GM08714 (cell line): ENCODE measurements around the gene ZNF776.
"Not testable (repeated sequence)": the region's sequence is repeated elsewhere in the genome, so short reads cannot be mapped to it uniquely, and the experiment has no call there.

Experiments used
- H3K4me3 ChIP-seq: fragments of 200-500 bp; sonication (Bioruptor generic); 2 replicates; pipeline ENCODE4 v1.5.1; 2014; ENCODE audit warnings: mild to moderate bottlenecking, low read length, inconsistent platforms
- ZNF274 ChIP-seq: IDR thresholded peaks from 2 replicates; pipeline ENCODE4 v1.6.1; 2012; ENCODE audit warnings: mild to moderate bottlenecking, low read depth, low read length

Gene ZNF776

DNA sequence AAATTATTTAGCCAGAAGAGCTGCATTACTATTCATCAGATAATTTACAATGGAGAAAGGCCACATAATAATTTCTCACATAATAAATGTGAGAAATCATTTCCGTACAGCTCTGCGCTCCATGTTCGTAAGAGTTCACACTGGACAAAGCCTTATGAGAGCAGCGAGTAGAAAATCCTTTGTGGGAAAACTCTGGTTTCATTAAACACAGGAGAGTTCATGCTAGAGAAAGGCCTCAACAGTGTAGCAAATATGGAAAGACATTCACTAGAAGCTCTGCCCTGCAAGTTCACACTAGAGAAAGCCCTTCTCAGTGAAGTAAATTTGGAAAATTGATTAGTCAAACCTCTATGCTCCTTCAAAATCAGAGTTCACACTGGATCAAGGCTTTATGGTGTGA lies 8.4 kb downstream of the ZNF776 start:
- TF ChIP-seq ZNF274, result no peak
- no peak overlapping the region for H3K4me3 ChIP-seq

DNA sequence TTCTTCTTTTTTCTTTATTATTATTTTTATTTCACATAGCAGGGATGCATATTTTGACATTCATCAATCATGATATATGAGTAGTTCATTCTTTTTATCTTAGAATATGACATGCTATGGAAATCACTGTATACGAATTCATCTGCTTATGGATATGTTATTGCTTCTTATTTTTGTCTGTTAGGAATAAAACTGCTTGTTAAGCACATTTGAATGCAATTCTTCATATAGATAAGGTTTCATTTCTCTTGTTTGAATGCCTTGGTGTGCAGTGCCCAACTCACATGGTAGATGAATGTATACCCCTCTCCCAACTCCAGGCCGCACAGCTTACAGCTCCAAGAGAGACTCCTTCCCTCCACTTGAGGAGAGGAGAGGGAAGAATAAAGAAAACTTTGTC lies 11.3 kb downstream of the ZNF776 start:
- no peak for TF ChIP-seq ZNF274
- no peak overlapping the region for H3K4me3 ChIP-seq

DNA sequence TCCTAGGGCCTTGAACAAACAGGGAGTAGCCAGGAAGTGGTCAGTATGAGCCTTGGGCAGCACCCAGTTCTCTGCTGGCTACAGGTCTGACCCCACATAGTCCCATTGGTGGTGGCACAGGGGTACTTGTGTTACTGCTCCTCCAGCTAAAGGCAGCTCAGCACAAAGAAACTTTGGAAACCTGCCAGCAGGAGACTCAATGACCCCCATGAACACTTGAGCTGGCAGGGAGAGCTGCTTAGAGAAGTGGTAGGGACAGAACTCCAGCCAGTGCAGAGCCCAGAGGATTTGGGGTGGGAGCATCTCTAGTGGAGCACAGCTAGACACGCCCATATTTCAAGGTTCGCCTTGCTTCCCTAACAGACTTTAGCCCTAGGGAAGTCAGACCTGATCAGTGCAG lies 12.5 kb downstream of the ZNF776 start:
- no peak overlapping the region for H3K4me3 ChIP-seq
- TF ChIP-seq ZNF274, result no peak

DNA sequence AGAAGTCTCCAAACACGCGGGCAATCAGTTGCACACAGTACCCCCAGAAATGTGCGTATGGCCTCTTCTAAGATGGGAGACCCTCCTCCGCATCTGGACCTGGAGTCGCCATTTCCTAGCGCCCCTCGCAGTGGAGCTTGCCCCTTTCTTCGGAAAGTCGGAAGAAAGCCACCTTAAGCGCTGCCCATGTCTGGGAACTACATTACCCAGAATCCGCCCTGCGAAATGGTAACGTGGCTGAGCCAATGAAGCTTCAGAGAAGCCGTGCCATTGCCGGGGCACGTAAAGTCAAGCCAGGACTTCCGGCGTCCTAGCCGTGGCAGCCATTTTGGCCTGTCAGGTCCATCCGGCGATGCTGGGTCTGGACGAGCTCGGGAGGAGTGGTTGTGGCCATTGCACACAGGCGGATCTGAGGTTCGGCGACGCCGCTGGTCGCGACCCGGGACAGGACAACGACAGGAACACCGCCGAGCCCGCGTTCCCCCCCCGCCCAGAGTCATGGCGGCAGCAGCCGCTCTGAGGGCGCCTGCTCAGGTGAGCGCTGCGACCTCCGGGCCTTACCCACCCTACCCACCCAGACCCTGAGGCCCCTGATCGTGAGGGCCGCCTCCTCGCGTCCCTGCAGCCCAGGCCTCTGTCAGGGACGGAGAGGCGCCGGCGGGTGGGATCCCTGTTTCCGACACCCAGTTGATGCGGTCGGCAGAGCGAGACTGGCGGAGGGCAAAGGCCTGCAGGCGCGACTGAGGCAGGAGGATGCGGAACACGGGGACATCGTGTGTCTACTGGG lies 22.9 kb downstream of the ZNF776 start, which contains the start of gene ZNF586:
Gene ZNF586, plus strand, starts transcription at position 332 of the 787 bp plus-strand sequence. Its CDS starts 167 bp downstream, at position 499.
- H3K4me3 ChIP-seq, result peak within 1 kb of the TSS; percentile 77
- TF ChIP-seq ZNF274, result no peak

DNA sequence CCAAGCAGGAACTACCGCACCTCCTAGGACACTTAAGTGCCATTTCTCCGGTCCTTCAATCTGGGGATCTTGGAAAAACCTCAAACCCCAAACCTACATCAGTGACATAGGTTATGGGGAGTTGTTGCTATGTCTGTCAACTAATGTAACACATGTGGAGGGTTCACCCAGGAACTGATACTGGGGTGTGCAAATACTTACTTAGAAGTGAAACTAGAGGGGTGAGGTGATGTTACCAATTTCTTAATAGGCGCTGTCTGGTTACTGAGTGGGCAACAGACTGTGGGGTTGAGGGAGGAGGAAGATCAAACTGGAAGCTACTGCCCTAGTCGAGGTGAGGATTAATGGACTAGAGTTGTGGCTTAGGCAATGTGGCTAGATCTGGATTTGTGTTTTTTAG lies 24.8 kb downstream of the ZNF776 start:
- no peak overlapping the region for H3K4me3 ChIP-seq
- no peak for TF ChIP-seq ZNF274

DNA sequence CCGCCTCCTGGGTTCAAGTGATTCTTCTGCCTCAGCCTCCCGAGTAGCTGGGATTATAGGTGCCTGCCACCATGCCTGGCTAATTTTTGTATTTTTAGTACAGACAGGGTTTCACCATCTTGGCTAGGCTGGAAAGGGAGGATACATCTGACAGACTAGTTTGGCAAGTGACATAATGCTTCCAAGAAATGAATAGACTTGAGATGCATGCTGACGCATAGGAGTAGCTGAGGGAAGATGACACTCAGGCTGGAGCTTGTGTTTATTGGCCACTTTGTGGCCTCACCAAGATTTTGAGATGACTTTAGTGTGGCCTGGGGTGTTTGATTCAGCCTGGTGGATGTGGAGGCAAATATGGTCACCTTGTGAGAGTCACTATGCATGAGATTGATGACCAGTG lies 26.9 kb downstream of the ZNF776 start:
- no peak for TF ChIP-seq ZNF274
- no peak overlapping the region for H3K4me3 ChIP-seq

DNA sequence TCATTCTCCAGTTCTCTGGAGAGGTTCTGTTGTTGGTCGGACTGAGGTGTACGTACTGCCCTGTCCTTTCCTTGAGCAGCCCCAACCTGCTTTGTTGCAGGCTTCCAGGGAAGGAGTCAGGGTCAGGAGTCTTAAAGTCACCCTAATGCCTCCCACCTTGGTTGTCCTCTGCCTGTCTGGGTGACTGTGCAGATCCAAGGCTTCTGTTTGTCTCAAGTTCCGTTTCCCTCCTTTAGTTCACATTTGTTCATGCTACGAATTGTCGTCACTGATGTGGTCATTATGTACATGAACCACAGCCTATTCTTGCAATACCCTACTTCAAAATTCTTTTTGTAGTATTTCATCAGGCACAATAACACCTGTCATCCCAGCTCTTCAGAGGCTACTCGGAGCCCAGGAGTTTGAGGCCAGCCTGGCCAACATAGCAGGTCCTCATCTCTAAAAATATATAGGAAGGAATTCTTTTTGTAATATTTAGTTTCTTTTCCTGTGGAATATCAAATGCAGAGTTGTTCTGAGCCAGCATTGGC lies 30.2 kb downstream of the ZNF776 start:
- TF ChIP-seq ZNF274, result no peak
- no peak overlapping the region for H3K4me3 ChIP-seq

DNA sequence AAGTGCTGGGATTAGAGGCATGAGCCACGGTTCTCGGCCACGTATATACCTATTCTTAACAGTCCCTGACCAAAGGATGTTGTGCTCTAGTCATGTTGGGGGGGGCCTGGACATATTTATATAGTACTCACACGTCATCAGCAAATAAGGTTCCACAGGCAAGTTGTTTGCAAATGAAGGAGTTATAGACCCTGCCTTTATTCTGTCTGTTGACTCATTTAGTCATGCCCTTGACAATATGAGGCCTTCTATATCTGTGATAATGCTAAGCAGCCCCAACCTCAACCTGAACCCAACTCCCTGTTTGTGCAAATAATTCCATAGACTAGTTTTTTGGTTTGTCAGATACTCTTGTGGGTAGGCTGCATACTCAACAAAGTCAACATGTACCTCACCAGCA lies 31.7 kb downstream of the ZNF776 start:
- no peak overlapping the region for H3K4me3 ChIP-seq

DNA sequence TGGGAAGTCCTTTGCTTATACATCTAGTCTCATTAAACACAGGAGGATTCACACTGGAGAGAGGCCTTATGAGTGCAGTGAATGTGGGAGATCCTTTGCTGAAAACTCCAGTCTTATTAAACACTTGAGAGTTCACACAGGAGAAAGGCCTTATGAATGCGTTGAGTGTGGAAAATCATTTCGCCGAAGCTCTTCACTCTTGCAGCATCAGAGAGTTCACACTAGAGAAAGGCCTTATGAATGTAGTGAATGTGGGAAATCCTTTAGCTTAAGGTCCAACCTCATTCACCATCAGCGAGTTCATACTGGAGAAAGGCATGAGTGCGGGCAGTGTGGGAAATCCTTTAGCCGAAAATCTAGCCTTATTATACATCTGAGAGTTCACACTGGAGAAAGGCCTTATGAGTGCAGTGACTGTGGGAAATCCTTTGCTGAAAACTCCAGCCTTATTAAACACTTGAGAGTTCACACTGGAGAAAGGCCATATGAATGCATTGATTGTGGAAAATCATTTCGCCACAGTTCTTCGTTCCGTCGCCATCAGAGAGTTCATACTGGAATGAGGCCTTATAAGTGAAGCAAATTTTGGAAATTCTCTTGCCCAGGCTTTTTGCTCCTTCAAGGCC lies 32.7 kb downstream of the ZNF776 start:
- TF ChIP-seq ZNF274, result no peak
- no peak overlapping the region for H3K4me3 ChIP-seq

More for the DNA sequence above, 31.7 kb downstream of the ZNF776 start:
- TF ChIP-seq ZNF274, result no peak

DNA sequence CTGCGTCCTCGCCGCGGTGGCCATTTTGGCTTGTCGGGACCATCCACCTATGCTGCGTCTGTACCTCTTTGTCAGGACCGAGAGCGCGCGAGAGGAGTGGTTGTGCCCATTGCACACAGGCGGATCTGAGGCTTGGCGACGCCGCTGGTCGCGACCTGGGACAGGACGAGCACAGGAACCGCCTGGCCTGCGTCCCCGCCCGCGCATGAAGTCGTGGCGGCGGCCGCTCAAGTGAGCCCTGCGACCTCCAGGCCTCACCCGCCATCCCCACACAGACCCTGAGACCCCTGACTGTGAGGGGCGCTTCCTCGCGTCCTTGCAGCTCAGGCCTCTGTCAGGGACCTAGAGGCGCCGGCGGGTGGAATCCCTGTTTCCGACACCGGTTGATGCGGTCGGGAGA lies 39.7 kb downstream of the ZNF776 start:
- TF ChIP-seq ZNF274, result no peak
- H3K4me3 ChIP-seq, result no peak overlapping the region

DNA sequence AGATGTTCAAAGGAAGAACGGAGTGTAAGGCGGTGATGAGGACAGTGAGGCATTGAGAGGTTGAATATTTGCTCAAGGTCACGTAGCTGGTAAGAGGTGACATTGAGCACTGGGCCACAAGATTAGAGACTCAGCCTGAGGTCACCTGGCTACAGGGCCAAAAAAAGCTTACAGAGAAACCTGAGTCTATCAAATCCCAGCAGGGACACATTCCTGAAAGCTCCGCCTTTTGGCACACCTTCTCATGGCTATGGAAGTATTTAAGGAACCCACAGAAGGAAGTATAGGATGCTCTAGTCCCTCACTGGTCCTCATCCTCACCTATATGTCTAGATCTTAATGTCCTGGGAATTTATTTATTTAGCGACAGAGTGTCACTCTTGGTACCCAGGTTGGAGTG lies 40.3 kb downstream of the ZNF776 start:
- no peak overlapping the region for H3K4me3 ChIP-seq
- TF ChIP-seq ZNF274, result no peak

DNA sequence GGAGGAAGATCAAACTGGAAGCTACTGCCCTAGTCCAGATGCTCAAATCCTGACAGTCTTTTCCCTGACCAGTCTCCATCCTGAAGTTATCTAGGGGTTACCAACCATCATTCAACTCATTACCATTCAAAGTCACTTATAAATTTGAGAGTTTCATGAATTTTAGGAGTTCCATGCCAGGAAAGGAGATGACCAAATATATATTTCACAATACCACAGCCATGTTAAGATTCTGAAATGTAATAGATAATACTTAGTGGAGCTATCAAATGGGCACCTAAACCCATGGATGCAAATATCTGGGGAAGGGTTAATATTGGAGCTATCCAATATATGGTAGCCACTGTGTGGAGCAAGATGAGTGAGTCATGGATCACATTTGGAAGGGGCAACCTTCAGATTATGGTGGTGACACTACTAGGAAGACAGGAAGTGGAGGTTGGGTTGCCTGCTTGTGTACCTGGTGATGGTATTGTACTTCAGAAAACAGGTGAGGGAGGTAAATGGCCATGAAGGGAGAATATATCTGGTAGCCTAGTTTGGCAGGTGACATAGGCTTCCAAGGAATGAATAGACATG lies 41.6 kb downstream of the ZNF776 start:
- TF ChIP-seq ZNF274, result no peak
- H3K4me3 ChIP-seq, result no peak overlapping the region

DNA sequence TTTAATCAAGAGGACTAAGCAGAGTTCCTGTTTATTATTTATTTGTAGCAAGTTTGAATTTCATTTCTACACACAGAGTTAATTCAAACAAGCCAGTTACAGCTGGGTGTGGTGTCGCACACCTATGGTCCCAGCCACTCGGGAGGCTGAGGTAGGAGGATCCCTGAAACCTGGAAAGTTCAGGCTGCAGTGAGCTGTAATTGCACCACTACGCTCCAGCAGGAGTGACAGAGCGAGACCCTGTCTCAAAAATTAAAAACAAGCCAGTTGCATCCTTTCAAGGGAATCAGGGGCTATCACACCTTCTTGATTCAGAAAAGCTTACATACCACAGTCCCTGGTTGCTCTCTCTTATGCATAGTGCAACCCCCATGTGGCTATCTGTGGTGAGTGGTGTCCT lies 42.7 kb downstream of the ZNF776 start:
- TF ChIP-seq ZNF274, result no peak
- no peak overlapping the region for H3K4me3 ChIP-seq

DNA sequence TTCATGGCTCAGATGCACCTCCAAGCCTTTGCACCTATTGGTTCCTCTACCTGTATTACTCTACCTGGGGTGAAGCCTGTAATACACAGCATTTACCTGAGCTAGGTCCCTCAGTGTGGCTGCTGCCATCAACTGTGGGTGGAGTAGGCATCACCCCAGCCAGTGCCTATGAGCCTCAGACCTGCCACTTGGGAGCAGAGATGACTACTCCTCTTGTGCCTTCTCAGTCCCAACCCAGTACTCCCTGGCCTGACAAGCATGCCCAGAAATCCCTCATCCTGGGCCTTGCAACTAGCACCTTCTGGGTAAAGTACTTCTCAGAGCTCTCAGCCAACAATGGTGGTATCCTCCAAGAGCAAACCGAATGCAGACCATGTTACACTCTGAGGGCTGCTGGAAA lies 50.0 kb downstream of the ZNF776 start:
- not testable (repeated sequence) for H3K4me3 ChIP-seq

DNA sequence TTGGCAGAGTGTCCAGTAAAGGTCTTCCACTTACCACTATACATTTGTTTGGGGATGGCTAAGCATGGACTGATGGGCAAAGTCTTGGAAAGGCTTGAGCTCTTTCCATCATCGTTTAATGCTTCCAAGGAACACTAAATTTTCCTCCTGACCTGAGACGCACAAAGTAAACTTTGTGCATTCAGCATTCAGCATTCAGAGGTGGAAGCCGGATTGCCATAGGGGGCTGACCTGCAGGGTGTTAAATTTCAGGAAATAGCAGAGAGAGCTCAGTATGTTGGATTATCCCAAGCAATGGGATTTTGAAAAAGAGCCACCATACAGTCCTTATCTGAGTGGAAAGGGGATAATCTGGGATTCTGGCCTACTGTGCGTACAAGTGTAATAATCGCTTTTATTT lies 54.1 kb downstream of the ZNF776 start:
- no peak for TF ChIP-seq ZNF274
- H3K4me3 ChIP-seq, result no peak overlapping the region
